Duodenal mucosa (tissue), 2 donors: ENCODE results near the gene FOXF2.

Source experiments
- H3K27ac ChIP-seq: one replicate; pipeline ENCODE4 v1.7.0; 2013; ENCODE audit warnings: low read depth, low read length
- H3K27me3 ChIP-seq, 2 donors: one replicate each; pipeline ENCODE4 v1.7.0; 2013; ENCODE audit warnings: low read length in 2 of 2, control low read depth in 1 of 2; ENCODE audit not compliant: insufficient read depth in 2 of 2, control insufficient read depth in 1 of 2
- H3K36me3 ChIP-seq, 2 donors: one replicate each; pipeline ENCODE4 v1.7.0; 2013; ENCODE audit warnings: low read length in 2 of 2, control low read depth in 1 of 2; ENCODE audit not compliant: insufficient read depth in 2 of 2, control insufficient read depth in 1 of 2
- H3K4me1 ChIP-seq, 2 donors: one replicate each; pipeline ENCODE4 v1.7.0; 2013; ENCODE audit warnings: low read length in 2 of 2, control low read depth in 1 of 2; ENCODE audit not compliant: insufficient read depth in 2 of 2, control insufficient read depth in 1 of 2
- H3K4me3 ChIP-seq, 2 donors: one replicate each; pipeline ENCODE4 v1.7.0; 2013; ENCODE audit warnings: low read length in 2 of 2, low read depth in 1 of 2
- H3K9ac ChIP-seq, 2 donors: one replicate each; pipeline ENCODE4 v1.7.0; 2013; ENCODE audit warnings: low read length in 2 of 2, low read depth in 1 of 2
- H3K9me3 ChIP-seq, 2 donors: one replicate each; pipeline ENCODE4 v1.7.0; 2013; ENCODE audit warnings: low read length in 2 of 2, control low read depth in 1 of 2; ENCODE audit not compliant: control insufficient read depth in 1 of 2

FOXF2 gene

DNA sequence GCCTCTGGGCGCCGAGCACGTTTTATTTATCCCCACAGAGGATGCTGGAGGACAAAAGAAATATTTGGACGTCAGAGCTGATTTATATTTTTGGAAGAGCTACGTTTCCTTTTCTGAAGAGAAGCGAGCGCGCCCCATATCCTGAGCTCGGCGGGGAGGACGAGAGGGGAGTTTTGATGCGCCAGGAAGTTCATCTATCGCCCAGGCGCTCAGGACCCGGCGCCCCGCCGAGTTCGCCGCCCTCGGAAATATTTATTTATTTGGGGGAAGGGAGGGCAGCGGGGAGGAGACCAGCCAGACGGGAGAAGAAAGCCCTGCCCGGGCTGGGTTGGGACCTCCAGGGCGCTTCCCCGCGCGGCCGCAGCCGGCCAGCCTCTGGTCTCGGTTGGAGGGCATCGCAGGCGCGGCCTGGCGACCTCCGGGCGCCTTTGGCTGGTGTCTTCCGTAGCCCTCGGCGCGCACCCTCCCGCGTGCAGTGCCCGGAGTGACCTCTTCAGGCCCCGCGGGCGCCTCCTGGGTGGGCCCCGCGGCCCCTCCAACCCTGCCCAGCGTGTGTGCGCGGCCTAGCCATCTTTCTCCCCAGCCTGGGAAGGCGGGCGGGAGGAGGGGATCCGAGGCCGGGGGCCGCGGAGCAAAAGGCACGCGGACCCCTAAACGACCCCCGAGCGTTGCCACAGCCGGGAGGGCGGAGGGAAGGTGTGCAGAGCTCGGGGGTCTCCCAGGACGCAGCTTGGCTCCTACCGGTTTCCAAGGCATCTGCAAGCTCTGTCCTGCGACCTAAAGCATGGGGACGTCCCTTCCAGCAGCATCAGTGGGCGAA lies 5.4 kb upstream of the FOXF2 start:
- no peaks in the 10 kb centered on the region for H3K36me3 ChIP-seq
- peak overlapping the region; percentile 54 for H3K27ac ChIP-seq
- no peak overlapping the region for H3K9ac ChIP-seq
- no peak overlapping the region for H3K4me3 ChIP-seq
- H3K9me3 ChIP-seq: no peaks in the 10 kb centered on the region
- H3K27me3 ChIP-seq: peaks cover 78 to 81% of the 10 kb centered on the region in 2 donors
- peaks cover 0 to 2% of the 10 kb centered on the region in 2 donors for H3K4me1 ChIP-seq

DNA sequence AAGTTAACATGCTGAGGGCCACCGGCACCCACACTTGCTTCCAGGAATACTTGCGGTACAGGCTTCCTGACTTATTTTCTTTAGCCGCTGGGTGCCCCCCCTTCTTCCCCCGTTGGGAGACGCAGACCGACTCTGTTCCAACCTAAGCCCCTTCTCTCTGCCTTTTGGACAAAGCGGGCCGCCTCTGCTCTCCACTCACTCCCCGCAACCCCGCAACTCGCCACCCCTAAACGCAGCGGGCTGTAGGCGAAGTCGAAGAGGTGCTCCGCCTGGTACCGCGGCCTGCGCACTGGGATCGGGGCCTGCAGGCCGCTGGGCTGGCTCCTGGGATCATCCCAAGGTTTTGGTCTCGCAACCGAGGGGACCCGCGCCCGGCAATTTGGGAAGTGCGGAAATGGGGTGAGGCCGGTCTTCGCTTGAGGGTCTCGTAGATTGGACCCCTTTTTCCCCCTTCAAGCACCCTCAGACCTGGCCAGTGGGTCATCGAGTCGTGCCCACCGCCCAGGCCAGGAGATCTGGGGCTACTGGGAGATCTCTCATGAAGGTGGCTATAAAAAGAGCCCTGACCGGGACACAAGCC lies 4.7 kb upstream of the FOXF2 start:
- Histone ChIP-seq H3K4me3 (no peak overlapping the region), H3K27me3 (peaks cover 73 to 76% of the 10 kb centered on the region in 2 donors), H3K9me3 (no peaks in the 10 kb centered on the region), H3K27ac (peak overlapping the region; percentile 54), H3K4me1 (no peaks in the 10 kb centered on the region), H3K9ac (no peak overlapping the region), H3K36me3 (no peaks in the 10 kb centered on the region)

DNA sequence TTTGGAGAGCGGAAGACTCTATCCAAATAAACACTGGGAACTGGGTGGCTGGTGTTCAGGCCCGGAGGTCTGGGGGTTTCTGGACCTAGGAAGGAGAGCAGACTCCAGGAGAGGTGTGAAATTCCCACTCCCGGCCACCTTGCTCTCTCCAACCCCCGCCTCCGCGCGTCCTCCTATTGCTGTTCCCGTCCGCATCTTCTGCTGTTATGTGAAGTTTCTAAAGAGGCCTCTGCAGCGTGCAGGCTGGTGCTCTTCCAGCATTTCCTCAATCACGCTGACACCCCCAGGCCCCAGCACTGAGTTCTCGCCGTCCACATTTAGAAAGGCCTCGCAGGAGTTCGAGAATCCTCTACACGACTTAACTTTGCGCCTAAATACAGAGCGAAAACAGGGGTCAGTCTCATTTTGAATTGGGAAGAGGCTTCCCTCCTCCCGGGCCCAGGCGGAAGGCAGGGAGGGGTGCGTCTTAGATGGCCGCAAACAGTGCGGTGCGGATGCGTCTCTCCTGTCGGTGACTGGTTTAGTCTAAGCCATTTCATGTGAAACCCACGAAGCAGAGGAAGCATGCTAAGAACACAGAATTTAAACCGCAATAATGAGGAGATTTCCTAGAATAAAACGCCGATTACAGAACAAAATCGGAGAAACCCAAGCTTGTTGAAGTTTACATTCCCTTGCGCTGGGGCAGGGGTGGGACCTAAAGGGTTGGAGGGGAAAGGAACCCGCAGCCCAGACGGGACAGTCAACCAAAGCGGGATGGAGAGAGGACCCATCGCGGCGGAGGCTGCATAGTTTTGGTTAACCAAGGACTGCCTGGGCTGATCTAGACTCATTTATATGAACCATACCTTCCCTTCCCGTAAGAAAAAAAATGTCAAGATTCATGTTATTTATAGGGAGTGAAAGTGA lies 4.0 kb upstream of the FOXF2 start:
- H3K27me3 ChIP-seq: peaks cover 69% of the 10 kb centered on the region in 2 donors
- H3K27ac ChIP-seq: peak overlapping the region; percentile 54
- no peaks in the 10 kb centered on the region for H3K36me3 ChIP-seq
- no peaks in the 10 kb centered on the region for H3K9me3 ChIP-seq
- no peaks in the 10 kb centered on the region for H3K4me1 ChIP-seq
- no peak overlapping the region for H3K9ac ChIP-seq
- H3K4me3 ChIP-seq: no peak overlapping the region

DNA sequence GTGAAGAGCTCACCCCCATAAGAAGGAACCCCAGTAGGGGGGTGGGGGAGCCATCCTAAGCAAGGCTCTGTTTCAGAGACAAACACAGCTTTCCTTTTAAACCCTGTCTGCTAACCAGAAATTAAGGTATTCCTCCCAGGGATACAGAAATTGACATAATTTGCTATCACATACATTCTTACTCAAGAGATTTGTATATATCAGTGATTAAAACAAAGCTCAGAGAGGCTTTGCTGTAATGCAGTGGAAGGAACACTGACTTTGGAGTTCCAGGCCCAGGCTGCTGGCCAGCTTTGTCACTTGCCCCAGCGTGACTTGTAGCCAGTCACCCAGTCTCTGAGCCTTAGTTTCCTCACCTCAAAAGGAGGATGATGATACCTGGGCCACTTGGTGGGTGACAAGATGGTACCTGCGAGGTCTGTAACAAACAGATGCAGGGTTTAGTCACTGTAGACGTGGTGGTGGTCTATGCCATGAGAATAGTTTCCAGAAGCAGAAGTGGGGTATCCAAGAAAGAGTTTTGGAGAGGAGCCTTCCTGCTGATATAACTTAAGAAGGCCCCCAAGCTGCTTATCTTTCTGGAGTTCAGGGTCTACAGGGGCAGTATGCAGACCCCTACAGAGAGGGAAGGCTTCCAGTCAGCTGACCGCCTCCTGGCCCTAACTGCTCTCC lies 3.2 kb upstream of the FOXF2 start:
- Histone ChIP-seq H3K9me3 (no peaks in the 10 kb centered on the region), H3K4me1 (no peaks in the 10 kb centered on the region), H3K4me3 (no peak overlapping the region), H3K27me3 (peaks cover 65 to 71% of the 10 kb centered on the region in 2 donors), H3K36me3 (no peaks in the 10 kb centered on the region), H3K27ac (peak overlapping the region; percentile 31), H3K9ac (no peak overlapping the region)

DNA sequence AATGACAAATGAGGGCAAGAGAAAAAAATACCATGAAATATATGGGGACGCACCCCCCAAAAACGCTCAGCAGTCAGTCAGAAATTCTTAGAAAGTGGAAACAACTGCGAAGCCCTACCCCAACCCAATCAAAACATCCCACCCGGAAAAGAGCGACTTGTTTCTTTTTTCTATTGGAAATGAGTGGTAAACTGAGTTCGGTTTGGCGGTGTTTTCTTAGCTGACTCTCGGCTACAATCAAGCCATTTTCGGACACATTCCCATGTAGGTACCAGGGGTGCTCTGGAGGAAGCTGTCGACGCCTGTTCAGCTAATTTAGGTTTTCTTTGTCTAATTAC lies 1.9 kb upstream of the FOXF2 start:
- Histone ChIP-seq H3K4me3 (peak overlapping the region in 1 of 2 donors; percentile 43), H3K9ac (no peak overlapping the region), H3K4me1 (no peaks in the 10 kb centered on the region), H3K27me3 (peaks cover 73 to 78% of the 10 kb centered on the region in 2 donors), H3K27ac (peak overlapping the region; percentile 3), H3K36me3 (no peaks in the 10 kb centered on the region), H3K9me3 (no peaks in the 10 kb centered on the region)

DNA sequence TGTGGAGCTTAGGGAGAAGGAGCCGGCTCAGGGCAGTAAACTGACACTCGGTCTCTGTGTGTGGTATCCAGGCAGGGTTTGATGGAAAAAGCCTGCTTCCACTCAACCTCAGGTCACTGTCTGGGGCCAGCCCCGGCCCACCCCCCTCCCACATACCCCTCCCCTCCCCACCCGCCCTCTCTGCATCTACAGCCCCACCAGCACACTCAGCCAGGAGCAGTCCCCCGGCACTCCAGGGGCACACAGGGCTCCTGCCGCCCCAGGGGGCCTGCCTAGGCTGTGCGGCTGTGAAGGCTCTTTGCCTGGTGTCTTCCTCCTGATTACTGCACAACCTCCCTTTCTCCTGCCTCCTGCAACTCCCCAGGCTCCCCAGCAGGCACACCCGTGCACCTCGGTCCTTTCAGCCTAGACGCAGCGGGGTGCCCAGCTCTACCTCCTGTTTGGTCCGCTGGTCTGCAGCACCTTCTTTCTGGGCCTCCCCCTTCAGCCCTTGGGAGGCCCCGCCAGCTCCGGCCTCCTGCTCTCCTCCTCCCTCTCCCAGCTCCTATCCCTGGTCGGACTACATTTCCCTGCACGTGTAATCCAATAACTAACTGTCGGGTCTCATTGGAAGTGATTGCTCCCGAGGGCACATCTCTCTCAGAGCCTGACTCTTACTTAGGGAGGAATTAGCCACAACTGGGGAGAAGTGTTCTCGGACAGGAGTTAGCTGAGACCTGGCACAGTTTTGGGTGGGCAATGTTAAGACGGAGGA lies 1.3 kb upstream of the FOXF2 start:
- no peaks in the 10 kb centered on the region for H3K36me3 ChIP-seq
- no peaks in the 10 kb centered on the region for H3K9me3 ChIP-seq
- peak overlapping the region; percentile 40 to 43 for H3K4me3 ChIP-seq
- peaks cover 73 to 78% of the 10 kb centered on the region in 2 donors for H3K27me3 ChIP-seq
- no peak overlapping the region for H3K9ac ChIP-seq
- peak overlapping the region; percentile 3 for H3K27ac ChIP-seq
- H3K4me1 ChIP-seq: no peaks in the 10 kb centered on the region

DNA sequence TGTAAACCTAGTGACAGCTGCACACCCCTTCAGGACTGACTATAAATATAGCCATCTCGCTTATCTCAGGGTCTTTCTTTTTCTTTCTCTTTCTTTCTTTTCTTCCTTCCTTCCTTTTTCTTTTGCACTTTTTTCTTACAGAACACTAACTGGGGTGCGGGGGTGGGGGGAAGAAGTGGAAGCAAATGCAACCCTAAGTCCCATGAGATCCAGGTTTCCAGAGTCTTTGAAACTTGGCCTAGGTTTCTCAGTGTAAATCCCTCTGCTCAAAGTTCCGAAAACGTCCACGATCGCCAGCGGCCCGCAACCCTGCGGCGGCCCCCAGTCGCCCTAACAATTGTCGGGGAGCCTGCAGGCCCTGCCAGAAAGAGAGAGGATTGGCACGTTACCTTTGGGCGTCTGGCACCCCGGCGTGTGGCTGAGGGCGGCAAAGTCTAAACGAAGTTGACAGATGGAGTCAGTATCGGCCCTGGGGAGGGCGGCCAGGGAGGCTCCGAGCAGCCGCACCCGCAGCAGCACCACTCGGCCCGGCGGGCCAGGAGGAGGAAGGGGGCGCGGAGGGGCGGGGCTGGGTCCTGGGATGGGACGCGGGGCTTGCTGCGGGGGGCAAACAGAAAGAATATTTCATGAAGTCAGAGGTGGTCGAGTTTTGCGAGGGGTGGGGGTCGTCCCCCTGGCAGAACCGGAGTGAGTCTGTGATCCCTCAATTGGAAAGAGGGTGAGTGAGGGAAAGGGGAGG lies 577 bp upstream of the FOXF2 start:
- Histone ChIP-seq H3K4me3 (peak overlapping the region; percentile 40 to 42), H3K9ac (no peak overlapping the region), H3K36me3 (no peaks in the 10 kb centered on the region), H3K27me3 (peaks cover 80 to 82% of the 10 kb centered on the region in 2 donors), H3K4me1 (no peaks in the 10 kb centered on the region), H3K27ac (peak overlapping the region; percentile 50), H3K9me3 (no peaks in the 10 kb centered on the region)

DNA sequence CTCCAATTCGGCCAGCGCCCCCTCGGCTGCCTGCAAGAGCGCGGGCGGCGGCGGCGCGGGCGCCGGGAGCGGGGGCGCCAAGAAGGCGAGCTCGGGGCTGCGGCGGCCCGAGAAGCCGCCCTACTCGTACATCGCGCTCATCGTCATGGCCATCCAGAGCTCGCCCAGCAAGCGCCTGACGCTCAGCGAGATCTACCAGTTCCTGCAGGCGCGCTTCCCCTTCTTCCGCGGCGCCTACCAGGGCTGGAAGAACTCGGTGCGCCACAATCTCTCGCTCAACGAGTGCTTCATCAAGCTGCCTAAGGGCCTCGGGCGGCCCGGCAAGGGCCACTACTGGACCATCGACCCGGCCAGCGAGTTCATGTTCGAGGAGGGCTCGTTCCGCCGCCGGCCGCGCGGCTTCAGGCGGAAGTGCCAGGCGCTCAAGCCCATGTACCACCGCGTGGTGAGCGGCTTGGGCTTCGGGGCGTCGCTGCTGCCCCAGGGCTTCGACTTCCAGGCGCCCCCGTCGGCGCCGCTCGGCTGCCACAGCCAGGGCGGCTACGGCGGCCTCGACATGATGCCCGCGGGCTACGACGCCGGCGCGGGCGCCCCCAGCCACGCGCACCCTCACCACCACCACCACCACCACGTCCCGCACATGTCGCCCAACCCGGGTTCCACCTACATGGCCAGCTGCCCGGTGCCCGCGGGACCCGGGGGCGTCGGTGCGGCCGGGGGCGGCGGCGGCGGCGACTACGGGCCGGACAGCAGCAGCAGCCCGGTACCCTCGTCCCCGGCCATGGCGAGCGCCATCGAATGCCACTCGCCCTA lies 963 bp downstream of the FOXF2 start:
- no peaks in the 10 kb centered on the region for H3K9me3 ChIP-seq
- H3K9ac ChIP-seq: peak overlapping the region; percentile 18 to 25
- peak overlapping the region; percentile 40 to 66 for H3K4me3 ChIP-seq
- no peaks in the 10 kb centered on the region for H3K36me3 ChIP-seq
- no peaks in the 10 kb centered on the region for H3K4me1 ChIP-seq
- peaks cover 80% of the 10 kb centered on the region in 2 donors for H3K27me3 ChIP-seq
- H3K27ac ChIP-seq: peak overlapping the region; percentile 11
